Fibroblast of skin of right quadriceps (primary cell): ENCODE measurements around the gene PRAMEF4.
"Not testable (repeated sequence)": the region's sequence is repeated elsewhere in the genome, so short reads cannot be mapped to it uniquely, and the experiment has no call there.

ENCODE experiments used
- DNase-seq: peaks from one replicate; pipeline ENCODE4 v3.0.0-alpha.2; 2013

The PRAMEF4 gene

GRCh38 chr1:12886101-12886500 is at the start of gene PRAMEF4:
Gene PRAMEF4 (minus strand): TSS chr1:12886201. CDS start chr1:12883394, 2,807 bp downstream.
- DNase-seq: not testable (repeated sequence)

DNA sequence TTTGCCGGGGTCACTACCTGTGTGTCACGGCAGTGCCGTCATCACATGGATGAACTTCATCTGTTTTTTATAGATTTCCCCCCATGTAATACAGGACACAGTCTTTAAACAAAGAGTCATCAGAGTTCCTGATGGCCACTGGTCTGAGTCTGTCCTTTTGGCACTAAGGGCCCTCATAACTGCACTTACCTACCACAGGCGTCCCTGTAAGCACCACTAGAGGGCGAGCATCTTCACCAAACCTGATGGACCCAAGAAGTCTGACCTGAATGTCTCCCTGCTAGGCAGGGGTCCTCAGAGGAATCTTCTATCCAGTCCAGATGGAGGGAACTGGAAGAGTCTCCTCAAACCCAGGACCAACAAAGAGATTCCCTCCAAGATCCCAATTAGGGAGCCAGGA is 38.4 kb upstream of the PRAMEF4 start:
- DNase-seq: not testable (repeated sequence)

GRCh38 chr1:12921749-12922148 is 35.7 kb upstream of the PRAMEF4 start:
- DNase-seq: not testable (repeated sequence)

- not testable (repeated sequence) for DNase-seq
Measured at GRCh38 chr1:12916310-12916709, 30.3 kb upstream of the PRAMEF4 start, which contains the start of gene PRAMEF7. Gene PRAMEF7 (plus strand): TSS chr1:12916610. CDS start chr1:12917693, 1,083 bp downstream.

DNA sequence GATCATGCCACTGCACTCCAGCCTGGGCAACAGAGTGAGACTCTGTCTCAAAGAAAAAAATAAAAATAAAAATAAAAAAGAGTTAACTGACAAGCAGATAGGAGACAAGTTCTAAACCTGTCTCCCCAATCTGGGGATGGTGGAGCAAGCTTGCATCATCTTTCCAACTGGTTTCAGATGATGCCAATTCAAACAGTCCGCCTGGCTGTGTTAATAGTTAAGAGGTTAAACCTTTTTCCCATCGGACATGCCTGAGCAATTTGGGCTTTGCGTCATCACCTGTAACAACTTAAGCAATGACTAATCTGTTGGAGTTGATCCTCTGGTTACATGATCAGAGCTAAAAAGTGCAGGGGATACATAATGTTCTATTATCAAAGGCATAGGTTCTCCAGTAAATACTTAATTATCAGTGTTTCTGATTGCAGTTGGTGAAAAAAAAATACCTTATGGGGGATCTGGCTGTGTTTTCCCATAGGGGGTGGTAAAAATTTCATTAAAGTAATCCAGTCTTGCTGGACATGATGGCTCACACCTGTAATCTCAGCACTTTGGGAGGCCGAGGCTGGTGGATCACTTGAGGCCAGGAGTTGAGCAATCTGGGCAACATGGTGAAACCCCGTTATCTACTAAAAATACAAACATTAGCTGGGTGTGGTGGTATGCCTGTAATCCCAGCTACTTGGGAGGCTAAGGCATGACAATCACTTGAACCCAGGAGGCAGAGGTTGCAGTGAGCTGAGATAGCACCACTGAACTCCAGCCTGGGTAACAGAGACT is 18.0 kb upstream of the PRAMEF4 start:
- not testable (repeated sequence) for DNase-seq

DNA sequence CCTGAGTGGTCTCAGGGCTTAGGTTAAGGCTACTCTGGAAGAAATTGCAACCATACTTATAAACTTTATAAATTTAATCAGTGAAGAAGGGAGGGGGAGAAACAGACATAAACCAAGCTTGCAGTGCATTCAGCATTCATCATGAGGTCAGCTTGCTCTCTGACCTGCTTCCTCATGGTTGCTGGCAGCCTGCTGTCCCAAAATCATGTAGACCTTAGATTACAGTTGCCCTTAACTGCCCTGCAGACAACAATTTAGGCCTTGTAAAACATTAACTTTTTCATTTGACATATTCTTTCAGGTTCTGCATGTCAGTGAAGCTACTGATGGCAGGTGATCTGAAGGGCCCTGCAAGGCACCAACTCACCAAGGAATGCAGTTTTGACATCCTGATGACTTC is 13.2 kb upstream of the PRAMEF4 start:
- DNase-seq: not testable (repeated sequence)

- DNase-seq: not testable (repeated sequence)
Measured at GRCh38 chr1:12898170-12898569, 12.2 kb upstream of the PRAMEF4 start, which contains the start of gene PRAMEF10. Gene PRAMEF10 (minus strand): TSS chr1:12898270. CDS start chr1:12895847, 2,423 bp downstream.

DNA sequence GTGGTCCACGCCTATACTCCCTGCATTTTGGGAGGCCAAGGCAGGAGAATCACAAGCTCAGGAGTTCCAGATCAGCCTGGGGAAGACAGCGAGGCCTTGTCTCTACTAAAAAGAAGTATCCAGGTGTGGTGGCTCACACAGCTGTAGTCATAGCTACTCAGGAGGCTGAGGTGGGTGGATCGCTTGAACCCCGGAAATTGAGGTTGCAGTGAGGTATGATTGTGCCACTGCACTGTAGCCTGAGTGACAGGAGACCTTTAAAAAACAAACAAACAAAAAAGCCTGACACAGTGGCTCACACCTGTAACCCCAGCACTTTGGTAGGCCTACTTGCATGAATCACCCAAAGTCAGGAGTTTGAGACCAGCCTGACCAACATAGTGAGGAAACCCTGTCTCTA is 7.5 kb downstream of the PRAMEF4 start:
- DNase-seq: not testable (repeated sequence)

DNA sequence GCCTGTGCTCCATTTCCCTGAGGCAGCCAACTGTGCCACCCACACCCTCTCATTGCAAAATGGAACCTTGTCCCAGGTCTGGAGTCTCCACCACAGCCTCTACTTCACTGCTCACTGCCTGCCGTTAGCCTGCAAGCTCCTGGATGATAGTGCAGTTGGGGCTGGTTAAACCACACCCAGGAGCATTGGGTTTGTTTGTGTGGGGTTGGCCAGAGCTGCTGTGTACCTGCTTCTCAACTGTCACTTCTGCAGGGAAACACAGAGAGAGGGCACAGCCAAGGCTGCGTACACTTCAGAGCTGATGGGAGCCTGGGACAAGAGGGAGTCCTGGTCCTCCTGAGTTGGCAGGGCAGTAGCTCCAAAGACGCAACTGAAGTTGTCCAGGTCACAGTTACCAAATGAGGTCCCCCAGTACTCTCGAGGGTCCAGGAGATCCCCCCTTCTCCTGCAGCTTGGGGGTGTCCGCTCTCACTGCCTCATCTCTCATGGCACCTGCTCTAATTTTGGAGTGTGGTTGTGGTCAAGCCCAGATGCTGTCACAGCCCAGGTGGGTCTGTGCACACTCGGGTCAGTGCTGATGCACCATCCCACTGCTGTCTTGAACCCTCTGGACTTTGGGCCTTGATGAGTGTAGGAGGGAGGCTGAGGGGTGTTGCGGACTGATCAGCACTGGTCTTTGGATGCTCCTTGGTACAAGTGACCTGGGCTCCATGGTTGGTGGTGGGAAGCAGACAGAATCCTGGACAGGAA is 22.7 kb downstream of the PRAMEF4 start:
- not testable (repeated sequence) for DNase-seq

DNA sequence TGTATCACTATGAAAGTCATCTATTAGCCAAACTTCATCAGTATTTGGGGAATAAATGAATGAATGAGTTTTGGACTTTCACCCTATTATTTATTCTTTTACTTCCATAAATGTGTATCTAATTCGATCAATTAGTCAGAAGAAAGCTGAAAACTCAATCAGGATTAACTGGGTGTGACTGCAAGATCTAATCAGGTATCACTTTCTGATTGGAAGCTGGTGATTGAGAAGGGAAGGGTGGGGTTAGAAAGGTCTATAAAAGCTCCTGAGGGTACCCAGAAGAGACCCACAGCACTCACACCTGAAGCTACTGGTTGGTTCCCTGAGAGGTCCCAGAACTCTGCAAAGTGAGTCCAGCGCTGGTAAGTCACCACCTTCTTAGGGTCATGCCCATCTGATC is 29.2 kb downstream of the PRAMEF4 start, which contains the start of gene PRAMEF2:
Gene PRAMEF2 (plus strand): TSS at position 301 of the 400 bp plus-strand sequence. CDS start 1,924 bp downstream, outside the sequence.
- DNase-seq: not testable (repeated sequence)

GRCh38 chr1:12851779-12852178 is 34.2 kb downstream of the PRAMEF4 start:
- DNase-seq: no peak

- not testable (repeated sequence) for DNase-seq
Measured at GRCh38 chr1:12848620-12849019, 37.4 kb downstream of the PRAMEF4 start, which contains the start of gene HNRNPCL1. Gene HNRNPCL1 (minus strand): TSS chr1:12848720. CDS start chr1:12848289, 431 bp downstream.

GRCh38 chr1:12833251-12833650 is 52.8 kb downstream of the PRAMEF4 start:
- not testable (repeated sequence) for DNase-seq

DNA sequence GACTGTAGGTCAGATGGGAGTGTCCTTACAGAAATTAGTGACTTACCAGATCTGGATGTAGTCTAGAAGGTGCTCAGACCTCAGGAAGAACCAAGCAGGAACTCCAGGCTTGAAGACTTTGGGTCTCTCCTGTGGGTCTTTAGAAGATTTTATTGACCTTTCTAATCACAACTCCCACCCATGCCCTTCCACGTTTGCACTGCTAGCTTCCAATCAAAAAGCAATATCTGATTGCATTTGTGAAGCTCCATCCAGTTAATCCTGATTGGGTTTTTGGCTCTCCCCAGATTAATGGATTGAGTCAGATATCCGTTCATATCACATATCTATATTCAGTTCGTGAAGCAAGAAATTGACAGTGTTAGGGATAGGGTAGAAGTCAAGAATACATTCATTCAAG is 54.7 kb downstream of the PRAMEF4 start, which contains the start of gene PRAMEF11:
Gene PRAMEF11 (minus strand): TSS at position 101 of the 400 bp plus-strand sequence. CDS start 2,621 bp downstream, outside the sequence.
- not testable (repeated sequence) for DNase-seq
